Stomach smooth muscle (tissue), 2 donors: ENCODE measurements around the gene SFTA2.

Experiments used
- H3K27ac ChIP-seq: one replicate; pipeline ENCODE4 v1.7.0; 2013; ENCODE audit warnings: mild to moderate bottlenecking, low read length, inconsistent platforms
- H3K27me3 ChIP-seq, 2 donors: one replicate each; pipeline ENCODE4 v1.7.0; 2013; ENCODE audit warnings: low read length in 2 of 2; ENCODE audit not compliant: insufficient read depth in 2 of 2, control insufficient read depth in 1 of 2
- H3K36me3 ChIP-seq, 2 donors: one replicate each; pipeline ENCODE4 v1.7.0; 2013; ENCODE audit warnings: low read length in 2 of 2; ENCODE audit not compliant: control insufficient read depth in 2 of 2, insufficient read depth in 2 of 2
- H3K4me1 ChIP-seq: one replicate; pipeline ENCODE4 v1.7.0; 2013; ENCODE audit warnings: low read length; ENCODE audit not compliant: control insufficient read depth, insufficient read depth
- H3K4me3 ChIP-seq, 2 donors: one replicate each; pipeline ENCODE4 v1.7.0; 2013; ENCODE audit warnings: low read length in 2 of 2
- H3K9ac ChIP-seq, 2 donors: one replicate each; pipeline ENCODE4 v1.7.0; 2013; ENCODE audit warnings: low read length in 2 of 2, mild to moderate bottlenecking in 1 of 2
- H3K9me3 ChIP-seq, 2 donors: one replicate each; pipeline ENCODE4 v1.7.0; 2013; ENCODE audit warnings: low read length in 2 of 2; ENCODE audit not compliant: control insufficient read depth in 2 of 2
- donor health status: healthy.
- donor health status: Pancreatic carcinoma.

Gene SFTA2

DNA sequence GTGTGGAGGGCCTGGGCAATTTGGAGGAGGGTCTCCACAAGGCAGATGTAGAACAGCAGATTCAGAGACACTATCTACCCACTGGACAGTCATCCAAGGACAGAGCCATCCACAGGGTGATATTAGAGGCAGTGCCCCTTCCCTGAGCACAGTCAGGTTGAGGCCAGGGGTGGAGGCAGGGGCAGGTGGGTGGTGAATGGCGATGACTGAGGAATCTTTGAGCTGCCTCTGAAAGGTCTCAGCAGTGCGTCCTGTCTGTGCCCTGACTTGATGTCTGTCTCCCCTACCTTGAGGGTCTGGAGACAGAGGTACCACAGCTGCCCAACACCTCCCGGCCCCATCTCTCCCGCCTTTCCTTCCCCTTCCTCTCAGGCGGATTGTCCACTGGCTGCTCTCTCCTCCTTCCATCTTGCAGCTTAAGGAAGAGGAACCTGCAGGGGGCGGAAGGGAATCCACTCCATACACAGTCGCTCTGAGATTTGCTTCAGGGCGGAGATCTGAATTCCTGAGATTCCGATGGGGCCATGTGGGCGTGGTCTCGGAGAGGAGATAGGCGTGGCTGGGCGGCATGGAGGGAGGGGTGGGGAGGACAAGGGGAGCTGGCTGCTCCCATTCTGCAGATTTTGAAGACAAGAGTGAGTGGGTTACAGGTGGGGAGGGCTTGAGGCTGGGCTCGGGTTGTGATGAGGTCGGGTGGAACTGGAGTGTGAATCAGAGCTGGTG is 10.5 kb upstream of the SFTA2 start:
- Histone ChIP-seq H3K4me3 (peak overlapping the region in 1 of 2 donors; percentile 22), H3K4me1 (peaks cover 7% of the 10 kb centered on the region), H3K9ac (no peak overlapping the region), H3K9me3 (no peaks in the 10 kb centered on the region), H3K27ac (no peak overlapping the region), H3K36me3 (no peaks in the 10 kb centered on the region), H3K27me3 (peaks cover 6 to 10% of the 10 kb centered on the region in 2 donors)

DNA sequence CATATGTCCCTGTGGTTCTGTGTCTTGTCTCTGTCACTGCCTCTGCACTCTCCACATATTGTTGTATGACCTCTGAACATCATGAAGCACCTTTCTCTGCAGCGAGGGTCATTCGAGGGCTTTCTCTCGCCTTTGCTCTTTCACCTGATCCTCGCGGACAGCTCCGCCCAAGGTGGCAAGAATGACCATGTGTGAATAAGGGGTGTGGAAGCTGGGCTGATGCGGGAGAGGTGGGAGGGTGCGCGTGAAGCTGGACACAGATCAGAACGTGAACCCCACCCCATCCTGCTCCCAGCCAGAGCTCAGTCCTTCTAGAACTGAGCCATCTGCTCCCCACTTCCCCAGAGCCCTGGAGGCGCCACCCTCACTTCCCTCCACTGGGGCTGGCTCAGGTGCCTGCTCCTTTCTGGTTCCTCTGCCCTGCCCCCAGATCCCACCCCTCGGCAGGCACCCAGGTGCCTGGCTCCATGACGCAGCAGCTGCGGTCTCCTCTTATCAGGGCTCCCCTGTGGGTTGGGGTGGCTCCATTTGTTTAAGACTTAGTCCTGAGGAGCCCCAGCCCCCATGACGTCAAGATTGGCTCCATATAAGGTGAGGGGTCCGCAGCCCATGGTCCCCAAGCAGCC is 8.5 kb upstream of the SFTA2 start, which contains the start of gene MUCL3:
Gene MUCL3 (plus strand): TSS at position 613 of the 626 bp plus-strand sequence. CDS start 27 bp downstream, outside the sequence.
- Histone ChIP-seq H3K4me1 (peaks cover 7% of the 10 kb centered on the region), H3K9me3 (no peaks in the 10 kb centered on the region), H3K9ac (no peak within 1 kb of the TSS), H3K27ac (no peak within 1 kb of the TSS), H3K27me3 (peaks cover 8 to 15% of the 10 kb centered on the region in 2 donors), H3K36me3 (no peaks in the 10 kb centered on the region), H3K4me3 (no peak within 1 kb of the TSS)

DNA sequence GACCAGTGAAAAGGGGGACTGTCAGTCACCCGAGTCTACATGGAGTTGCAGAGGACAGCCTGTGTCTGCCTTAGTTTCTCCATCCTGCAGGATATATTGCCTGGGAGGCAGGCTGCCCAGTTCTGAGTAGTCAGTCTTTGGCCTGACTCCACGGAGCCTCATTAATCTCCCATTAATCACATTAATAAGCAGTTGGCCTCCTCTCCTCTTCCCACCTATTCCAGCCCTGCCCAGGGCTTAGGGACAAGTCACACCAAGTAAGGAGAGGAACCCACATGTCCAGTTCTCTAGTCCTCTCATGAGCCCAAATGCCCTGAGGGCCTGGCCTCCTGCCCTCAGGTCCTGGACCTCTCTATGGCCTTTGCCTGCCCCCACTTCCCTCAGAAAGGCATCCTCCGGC is 7.5 kb upstream of the SFTA2 start:
- peaks cover 7% of the 10 kb centered on the region for H3K4me1 ChIP-seq
- H3K9me3 ChIP-seq, result no peaks in the 10 kb centered on the region
- peaks cover 8 to 15% of the 10 kb centered on the region in 2 donors for H3K27me3 ChIP-seq
- no peak overlapping the region for H3K9ac ChIP-seq
- no peak overlapping the region for H3K27ac ChIP-seq
- no peak overlapping the region for H3K4me3 ChIP-seq
- no peaks in the 10 kb centered on the region for H3K36me3 ChIP-seq

DNA sequence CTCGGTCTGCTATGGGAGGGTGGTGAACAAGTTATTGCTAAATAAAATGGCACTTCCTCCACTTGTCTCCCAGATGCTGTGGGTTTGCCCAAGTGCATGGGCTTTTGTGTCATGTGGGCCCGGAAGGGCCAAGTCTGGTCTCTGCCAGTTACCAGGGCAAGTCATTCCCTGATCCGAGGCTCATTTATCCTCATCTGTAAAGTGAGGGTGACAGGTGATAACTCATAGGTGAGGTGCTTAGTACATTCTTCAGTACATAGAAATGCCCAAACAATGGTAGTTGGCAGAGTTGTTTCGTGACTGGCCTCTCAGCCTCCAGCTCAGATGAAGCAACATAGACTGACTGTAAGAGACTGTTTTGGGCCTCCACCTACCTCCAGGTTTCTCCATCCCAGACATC is 6.8 kb upstream of the SFTA2 start:
- no peaks in the 10 kb centered on the region for H3K9me3 ChIP-seq
- H3K36me3 ChIP-seq, result no peaks in the 10 kb centered on the region
- H3K4me3 ChIP-seq, result no peak overlapping the region
- peaks cover 7% of the 10 kb centered on the region for H3K4me1 ChIP-seq
- peaks cover 8 to 15% of the 10 kb centered on the region in 2 donors for H3K27me3 ChIP-seq
- H3K27ac ChIP-seq, result no peak overlapping the region
- H3K9ac ChIP-seq, result no peak overlapping the region

DNA sequence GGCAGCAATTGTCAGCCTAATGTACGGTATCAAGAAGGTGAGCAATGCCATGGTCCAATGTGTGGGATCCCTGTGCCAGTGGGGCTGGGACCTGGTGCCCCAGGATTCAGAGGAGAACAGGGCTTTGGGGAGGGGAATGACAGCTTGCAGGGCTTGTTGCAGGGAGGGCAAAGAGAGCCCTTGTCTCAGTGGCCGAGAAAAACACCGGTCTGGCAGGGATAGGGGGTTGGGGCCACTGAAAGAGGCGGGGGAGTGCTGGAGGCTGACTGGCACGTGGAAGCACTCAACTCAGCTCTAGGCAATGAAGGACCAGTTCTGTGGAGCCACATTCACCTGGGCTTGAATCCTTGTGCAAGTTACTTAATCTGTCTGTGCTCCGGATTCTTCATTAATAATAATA is 5.3 kb upstream of the SFTA2 start:
- Histone ChIP-seq H3K9me3 (no peaks in the 10 kb centered on the region), H3K9ac (no peak overlapping the region), H3K27me3 (peaks cover 5 to 10% of the 10 kb centered on the region in 2 donors), H3K4me1 (peaks cover under 1% of the 10 kb centered on the region), H3K27ac (no peak overlapping the region), H3K4me3 (no peak overlapping the region), H3K36me3 (no peaks in the 10 kb centered on the region)

DNA sequence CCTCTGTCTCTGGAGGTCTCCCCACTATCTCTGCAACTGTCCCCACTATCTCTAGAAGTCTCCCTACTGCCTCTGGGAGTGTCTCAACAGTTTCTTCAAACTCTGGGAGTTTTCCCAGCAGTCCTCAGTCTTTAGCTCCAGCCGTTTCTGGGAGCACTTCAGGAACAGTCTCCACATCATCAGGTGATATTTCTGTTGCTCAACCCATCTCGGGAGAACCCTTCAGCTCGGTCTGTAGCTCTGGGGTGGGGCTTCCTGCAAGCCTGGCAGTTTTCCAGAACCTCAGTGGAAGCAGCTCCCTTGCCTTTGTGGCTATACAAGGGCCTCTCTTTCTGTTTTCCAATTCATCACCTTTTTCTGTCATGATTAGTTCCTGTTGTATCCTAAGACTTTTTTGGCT is 3.0 kb upstream of the SFTA2 start:
- Histone ChIP-seq H3K27ac (no peak overlapping the region), H3K36me3 (no peaks in the 10 kb centered on the region), H3K27me3 (peaks cover 5 to 7% of the 10 kb centered on the region in 2 donors), H3K4me3 (no peak overlapping the region), H3K9me3 (no peaks in the 10 kb centered on the region), H3K9ac (no peak overlapping the region), H3K4me1 (no peaks in the 10 kb centered on the region)

DNA sequence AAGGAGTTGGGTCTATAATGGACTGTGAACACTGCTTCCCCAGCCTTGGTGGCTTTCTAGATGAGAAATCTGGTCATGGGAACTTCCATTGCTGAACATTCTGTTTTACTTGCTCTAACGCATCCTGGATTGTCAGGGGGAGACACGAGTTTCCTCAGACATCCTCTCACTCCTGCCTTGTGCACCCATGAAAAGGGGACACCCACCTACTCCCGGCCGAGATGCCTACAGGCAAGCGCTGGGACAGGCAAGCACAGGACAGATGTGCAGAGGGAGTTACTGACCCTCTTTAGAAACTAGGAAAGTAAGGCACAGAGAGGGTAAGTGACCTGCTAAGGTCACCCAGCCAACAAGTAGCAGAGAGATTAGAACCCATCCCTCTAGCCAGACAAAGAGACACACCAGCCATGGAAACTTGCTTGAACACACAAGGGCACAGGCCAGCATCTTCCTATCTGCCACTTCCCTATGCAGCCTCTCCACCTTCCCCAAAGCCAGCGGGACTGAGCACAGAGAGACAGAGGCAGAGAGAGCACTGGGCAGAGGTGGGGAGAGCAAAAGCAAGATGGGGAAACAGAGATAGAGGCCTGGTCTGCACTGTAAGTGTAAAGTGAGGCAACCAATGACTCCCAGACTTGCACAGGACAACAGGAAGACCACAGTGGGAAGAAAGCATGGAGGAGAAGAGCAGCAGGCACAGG is 845 bp upstream of the SFTA2 start:
- no peak overlapping the region for H3K27ac ChIP-seq
- H3K36me3 ChIP-seq, result no peaks in the 10 kb centered on the region
- no peak overlapping the region for H3K4me3 ChIP-seq
- H3K9ac ChIP-seq, result no peak overlapping the region
- peaks cover 4 to 7% of the 10 kb centered on the region in 2 donors for H3K9me3 ChIP-seq
- H3K4me1 ChIP-seq, result no peaks in the 10 kb centered on the region
- peaks cover 3 to 5% of the 10 kb centered on the region in 2 donors for H3K27me3 ChIP-seq

DNA sequence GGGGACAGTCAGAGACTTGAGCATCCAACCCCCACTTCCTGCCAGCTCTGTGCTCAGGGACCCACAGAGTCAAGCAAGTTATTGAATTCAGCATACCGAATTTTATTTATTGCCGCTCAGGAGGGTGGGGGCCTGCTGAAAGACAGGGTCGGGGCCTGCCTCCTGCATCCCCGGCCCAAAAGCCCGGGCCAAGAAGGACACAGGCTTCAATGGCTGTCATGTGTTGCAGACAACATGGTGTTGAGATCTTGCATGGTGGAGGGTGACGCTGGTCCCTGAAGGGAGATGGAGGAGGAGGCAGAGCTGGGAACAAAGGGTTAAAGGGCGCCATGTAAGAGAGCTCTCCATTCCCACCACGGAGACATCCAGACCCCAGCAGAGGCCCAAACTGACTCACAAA is 698 bp downstream of the SFTA2 start:
- H3K4me1 ChIP-seq, result no peaks in the 10 kb centered on the region
- H3K9ac ChIP-seq, result no peak overlapping the region
- H3K27ac ChIP-seq, result no peak overlapping the region

DNA sequence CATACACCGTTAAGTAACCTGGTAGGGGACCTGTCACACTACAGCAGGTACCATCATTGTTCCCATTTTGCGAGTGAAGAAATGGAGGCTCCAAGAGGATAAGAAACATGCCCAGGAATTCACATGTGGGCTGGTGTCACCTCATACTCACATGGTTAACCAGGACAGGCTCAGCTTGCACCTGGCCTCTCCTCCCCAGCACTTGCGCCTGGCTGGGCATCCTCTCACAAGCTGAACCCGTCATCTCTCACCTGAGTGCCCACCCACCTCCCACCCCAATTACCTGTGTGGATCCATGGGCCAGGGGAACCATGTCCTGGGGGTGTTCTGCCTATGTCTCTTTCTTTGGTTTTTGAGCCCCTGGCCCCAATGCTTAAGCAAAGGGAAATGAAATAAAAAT is 1.5 kb downstream of the SFTA2 start:
- Histone ChIP-seq H3K9ac (no peak overlapping the region), H3K9me3 (peaks cover 4 to 7% of the 10 kb centered on the region in 2 donors), H3K4me3 (no peak overlapping the region), H3K27me3 (no peaks in the 10 kb centered on the region), H3K36me3 (peaks cover 11% of the 10 kb centered on the region in 2 donors), H3K4me1 (no peaks in the 10 kb centered on the region), H3K27ac (no peak overlapping the region)

More for the DNA sequence above, 698 bp downstream of the SFTA2 start:
- H3K36me3 ChIP-seq, result peaks cover 5% of the 10 kb centered on the region in 2 donors
- no peak overlapping the region for H3K4me3 ChIP-seq
- H3K27me3 ChIP-seq, result no peaks in the 10 kb centered on the region
- H3K9me3 ChIP-seq, result peaks cover 4 to 7% of the 10 kb centered on the region in 2 donors

DNA sequence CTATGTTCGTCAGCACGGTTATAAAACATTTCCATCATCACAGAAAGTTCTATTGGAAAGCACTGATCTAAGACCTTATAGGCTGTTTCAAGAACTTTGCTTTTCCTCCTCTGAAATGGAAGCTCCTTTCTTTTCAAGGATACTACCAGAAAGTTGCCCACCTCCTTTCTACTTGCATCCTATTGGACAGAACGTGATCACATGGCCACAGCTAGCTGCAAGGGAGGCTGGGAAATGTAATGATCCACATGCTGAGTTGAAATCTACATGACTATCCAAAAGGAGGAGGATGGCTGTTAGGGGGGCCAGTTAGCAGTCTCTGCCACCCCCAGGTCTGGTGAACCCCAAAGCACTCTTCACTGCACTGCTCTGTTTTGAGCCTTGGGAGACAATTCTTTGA is 3.3 kb downstream of the SFTA2 start:
- H3K4me3 ChIP-seq, result no peak overlapping the region
- no peak overlapping the region for H3K9ac ChIP-seq
- peaks cover 4 to 7% of the 10 kb centered on the region in 2 donors for H3K9me3 ChIP-seq
- H3K27ac ChIP-seq, result no peak overlapping the region
- no peaks in the 10 kb centered on the region for H3K4me1 ChIP-seq
- H3K27me3 ChIP-seq, result no peaks in the 10 kb centered on the region
- H3K36me3 ChIP-seq, result peaks cover 14% of the 10 kb centered on the region in 2 donors
